D721Med (cell line): ENCODE results near the gene TMEM88.

Experiments
- DNase-seq: peaks from one replicate; pipeline ENCODE4 v3.0.0; 2011; ENCODE audit warnings: low spot score; ENCODE audit not compliant: insufficient read length
- FAIRE-seq: peaks from 2 replicates; lab custom pipeline; 2011; peaks lifted over from hg19 to GRCh38; lab: Jason Lieb, UNC
- TF ChIP-seq, protein P1 (sequence below): IDR thresholded peaks from 2 replicates; pipeline ENCODE4 v1.5.1; 2012; ENCODE audit warnings: mild to moderate bottlenecking, control low read depth; ENCODE audit not compliant: insufficient read depth; ENCODE audit errors: missing control alignments

The TMEM88 gene

DNA sequence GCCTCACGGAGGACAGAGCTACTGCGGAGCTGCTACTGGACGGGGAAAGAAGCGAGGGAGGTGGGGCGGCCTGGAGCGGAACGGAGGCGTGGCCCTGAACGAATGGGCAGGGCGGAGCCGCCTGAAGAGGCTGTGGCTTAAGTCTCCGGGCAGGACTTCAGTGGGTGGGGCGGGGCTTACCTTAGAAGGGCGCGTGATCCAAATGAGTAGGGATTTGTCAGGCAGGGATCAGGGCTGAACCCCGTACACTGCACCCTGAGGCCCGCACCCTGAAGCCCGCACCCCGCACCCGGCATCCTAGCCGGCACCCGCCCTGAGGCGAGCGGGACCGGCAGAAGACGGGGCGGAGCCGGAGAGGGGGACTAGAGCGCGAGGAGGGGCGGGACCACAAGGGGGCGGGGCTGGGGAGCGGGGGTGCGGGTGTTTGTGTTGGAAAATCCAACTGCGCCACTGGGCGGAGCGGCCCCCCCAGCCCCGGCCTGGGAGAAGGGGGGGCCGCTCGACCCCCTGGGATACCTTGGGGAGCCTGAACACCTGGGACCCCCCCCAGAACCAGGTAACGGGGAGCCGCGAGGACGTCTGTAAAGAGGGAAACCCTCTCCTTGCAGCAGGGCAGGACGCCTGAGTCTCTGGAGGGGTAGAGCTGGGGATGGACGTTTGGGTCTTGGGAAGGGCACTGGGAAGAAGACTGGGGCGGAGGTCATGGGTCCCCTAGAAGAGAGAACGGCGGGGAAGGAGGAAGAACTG is 20.9 kb upstream of the TMEM88 start, which contains the start of gene KDM6B:
Gene KDM6B (plus strand): TSS at position 423 of the 747 bp plus-strand sequence. CDS start 11,338 bp downstream, outside the sequence.
- TF ChIP-seq, protein P1, sequence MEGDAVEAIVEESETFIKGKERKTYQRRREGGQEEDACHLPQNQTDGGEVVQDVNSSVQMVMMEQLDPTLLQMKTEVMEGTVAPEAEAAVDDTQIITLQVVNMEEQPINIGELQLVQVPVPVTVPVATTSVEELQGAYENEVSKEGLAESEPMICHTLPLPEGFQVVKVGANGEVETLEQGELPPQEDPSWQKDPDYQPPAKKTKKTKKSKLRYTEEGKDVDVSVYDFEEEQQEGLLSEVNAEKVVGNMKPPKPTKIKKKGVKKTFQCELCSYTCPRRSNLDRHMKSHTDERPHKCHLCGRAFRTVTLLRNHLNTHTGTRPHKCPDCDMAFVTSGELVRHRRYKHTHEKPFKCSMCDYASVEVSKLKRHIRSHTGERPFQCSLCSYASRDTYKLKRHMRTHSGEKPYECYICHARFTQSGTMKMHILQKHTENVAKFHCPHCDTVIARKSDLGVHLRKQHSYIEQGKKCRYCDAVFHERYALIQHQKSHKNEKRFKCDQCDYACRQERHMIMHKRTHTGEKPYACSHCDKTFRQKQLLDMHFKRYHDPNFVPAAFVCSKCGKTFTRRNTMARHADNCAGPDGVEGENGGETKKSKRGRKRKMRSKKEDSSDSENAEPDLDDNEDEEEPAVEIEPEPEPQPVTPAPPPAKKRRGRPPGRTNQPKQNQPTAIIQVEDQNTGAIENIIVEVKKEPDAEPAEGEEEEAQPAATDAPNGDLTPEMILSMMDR, result no peak
- FAIRE-seq (no peak), DNase-seq (peak; percentile 76)

DNA sequence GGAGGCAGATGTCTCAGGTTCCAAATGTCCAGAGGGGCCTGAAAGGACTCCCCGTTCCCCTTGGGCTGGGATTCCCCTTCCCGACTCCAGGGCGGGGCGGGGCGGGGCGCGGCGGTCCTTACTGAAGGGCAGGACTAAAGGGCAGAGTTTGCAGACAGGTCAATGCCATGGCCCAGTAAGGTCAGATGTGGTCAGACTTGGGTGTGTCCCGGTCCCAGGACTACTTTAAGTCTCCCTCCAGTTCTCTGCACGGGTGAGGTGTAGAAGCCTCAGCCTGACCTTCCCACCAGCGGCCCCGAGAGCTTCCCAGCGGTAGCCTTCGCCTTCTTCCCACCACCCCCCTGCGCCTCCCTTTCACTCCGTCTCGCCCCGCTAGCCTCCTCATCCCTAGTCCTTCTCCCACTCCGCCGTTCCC is 20.3 kb upstream of the TMEM88 start:
- FAIRE-seq (no peak), DNase-seq (no peak)
- TF ChIP-seq, protein P1, result no peak

DNA sequence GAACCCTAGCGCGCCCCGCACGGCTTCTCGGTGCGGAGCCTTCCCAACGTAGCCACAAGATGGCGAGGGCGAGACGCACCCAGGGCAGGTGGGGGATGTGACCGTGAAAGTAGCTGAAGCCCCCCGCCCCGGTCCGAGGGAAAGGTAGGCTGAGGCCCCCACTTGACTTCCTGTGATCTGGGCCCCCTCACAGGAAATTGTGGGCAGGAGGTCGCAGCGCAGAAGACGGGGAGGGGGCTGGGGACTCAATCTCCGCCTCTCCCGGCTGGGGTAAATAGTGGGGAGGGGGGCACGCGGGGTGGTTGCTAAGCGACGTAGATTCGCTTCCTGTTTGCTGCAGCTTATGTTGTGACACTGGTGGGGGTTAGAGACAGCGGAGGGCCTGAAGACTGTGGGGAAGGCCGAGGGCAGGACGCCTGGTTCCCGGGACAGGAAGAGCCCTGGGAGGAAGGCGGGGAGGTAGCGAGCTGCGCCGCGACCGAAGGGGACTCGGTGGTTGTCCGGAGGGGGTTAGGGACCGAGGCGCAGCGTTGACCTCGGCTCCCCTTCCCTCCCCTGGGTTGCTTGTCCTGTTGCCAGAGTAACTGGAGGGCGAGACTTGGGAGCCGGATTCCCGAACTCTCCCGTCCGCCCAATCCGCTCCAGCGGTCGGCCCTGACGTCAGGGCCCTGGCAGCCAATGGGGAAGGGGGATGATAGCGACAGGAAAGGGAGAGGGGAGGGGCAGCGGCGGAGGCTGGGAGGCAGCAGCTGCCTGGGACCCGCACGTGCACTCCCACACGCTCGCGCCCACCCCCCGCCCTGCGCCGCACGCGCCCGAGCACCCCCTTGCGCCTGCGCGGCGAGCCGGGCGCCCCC is 19.7 kb upstream of the TMEM88 start:
- TF ChIP-seq, protein P1, result peak; percentile 58
- no peak for FAIRE-seq

DNA sequence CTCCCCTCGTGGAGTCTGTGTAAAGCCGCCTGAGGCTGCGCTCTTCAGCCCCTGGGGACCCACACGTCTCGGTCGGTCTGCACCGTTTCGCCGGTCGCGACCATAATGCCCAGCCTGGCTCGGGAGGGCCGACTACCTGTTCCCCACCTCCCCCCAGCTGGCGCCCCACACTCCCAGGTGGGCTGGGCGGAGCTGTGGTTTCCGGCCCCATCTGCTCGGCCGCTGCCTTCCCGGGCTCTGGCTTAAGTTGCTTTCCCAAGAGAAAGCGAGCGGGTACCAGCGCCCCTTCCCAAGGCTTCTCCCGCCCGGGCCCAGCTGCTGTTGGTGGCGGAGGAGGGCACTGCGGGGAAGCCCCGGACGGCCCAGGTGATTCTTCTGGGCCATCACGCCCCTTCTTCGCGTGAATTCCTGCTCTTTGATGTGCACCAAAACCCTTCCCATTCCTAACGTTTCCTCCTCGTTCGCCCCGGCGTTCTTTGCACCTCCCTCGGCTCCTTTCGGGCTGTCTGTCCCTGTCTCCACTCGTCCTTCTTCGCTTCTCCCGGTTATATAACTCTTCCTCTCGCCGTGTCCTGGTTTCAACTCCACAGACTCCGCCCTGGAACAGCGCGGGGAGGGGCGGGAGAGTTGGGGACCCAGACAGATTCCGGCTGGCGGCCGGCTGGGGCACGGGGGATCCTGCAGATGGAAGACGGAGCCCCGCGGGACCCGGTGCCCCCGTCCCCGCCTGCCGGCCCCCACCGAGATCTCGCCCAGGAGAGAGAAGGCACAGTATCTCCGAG is 18.9 kb upstream of the TMEM88 start:
- no peak for DNase-seq
- TF ChIP-seq, protein P1, result no peak
- no peak for FAIRE-seq

More for the DNA sequence above, 19.7 kb upstream of the TMEM88 start:
- peak; percentile 62 for DNase-seq

DNA sequence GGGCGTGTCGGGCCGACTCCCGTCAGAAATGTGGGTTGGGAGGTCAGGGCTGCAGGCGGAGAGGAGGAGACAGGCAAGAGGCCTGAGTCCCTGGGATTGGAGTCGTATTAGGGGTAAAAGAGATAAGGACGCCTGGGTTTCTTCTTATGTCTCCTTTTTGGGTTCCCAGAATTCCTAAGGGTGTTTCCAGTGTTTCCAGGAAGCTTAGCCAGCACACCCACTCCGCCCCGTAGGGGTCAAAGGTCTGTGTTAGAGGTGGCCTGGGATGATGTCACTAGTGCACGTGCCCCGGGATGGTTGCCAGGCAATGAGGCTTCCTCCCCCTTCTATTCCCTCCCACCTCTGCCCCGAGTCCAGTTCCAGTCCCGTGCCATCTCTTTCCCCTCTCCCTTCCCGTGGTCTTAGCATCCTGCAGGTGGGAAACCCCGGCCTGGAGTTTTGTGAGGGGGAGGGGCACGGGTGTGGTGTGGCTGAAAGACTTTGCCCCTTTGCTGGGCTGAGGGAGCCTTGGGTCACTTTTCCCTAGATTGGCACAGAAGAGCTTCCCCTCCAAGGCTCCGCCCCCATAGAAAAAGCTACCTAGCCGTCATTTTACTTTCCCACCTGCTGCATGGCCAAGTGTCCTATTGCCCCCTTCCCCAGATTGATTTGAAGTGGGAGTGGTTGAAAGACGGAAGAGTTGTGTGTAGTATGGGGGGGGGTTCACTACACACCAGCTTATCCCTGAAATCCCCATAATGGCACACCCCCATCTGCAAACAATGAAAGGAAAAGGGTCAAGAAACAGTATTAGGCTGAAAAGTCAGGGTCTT is 18.1 kb upstream of the TMEM88 start:
- TF ChIP-seq, protein P1, result no peak
- no peak for DNase-seq
- FAIRE-seq, result peak; percentile 80

DNA sequence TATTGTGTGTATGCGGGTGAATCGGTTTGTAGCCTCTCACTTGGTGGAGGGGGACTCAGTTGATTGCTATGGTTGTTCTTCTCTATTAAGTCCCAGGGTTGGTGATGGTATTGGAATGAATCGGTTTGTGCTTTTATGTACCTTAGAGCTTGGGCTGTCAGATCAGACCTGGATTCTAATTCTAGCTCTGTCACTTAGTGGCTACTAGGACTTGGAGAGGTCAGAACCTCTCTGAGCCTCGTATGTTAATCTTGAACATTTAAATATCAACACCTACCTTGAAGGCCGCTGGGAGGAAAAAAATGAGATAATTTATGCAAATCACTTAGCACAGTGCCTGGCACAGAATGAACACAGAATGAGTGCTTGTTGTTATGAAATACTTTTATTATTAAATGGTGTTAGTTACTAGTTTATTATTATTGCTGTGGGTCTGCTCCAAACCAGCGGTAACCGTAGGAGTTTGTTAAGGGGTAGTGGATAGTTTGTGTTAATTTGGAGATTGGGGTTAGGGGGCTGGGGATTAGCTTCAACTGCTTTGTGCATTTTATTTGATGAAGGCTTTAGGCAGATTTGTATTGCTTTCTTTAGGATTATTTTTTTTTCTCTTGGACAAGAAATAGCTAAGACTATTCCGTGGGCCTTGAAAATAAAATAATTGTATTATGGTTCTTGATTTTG is 17.3 kb upstream of the TMEM88 start:
- no peak for FAIRE-seq
- DNase-seq, result no peak
- TF ChIP-seq, protein P1, result no peak
